Mesenteric fat pad (tissue), 1 donor: Measurements from ENCODE around the gene PIN1. TPM values are rescaled to one million over a fixed set of nuclear protein-coding genes. Genes with fewer than 3 reads are reported as not detected.

Experiments
- DNase-seq: peaks from one replicate; pipeline ENCODE4 v3.0.0-alpha.2; 2020; ENCODE audit warnings: low spot score
- total RNA-seq: library from RNA; stranded (reverse); fragmentation: NEBNext Ultra II Directional; extraction: Animal tissue kit (Norgen Biotek cat#: 25700); gene quantifications from one replicate; pipeline ENCODE4 v1.2.1, GENCODE V29; 2021
- donor health status: DM: yes; HTN: yes; CAD: no.

PIN1 gene
- total RNA-seq, 1 donor from 2014 or later: 52.0 TPM

DNA sequence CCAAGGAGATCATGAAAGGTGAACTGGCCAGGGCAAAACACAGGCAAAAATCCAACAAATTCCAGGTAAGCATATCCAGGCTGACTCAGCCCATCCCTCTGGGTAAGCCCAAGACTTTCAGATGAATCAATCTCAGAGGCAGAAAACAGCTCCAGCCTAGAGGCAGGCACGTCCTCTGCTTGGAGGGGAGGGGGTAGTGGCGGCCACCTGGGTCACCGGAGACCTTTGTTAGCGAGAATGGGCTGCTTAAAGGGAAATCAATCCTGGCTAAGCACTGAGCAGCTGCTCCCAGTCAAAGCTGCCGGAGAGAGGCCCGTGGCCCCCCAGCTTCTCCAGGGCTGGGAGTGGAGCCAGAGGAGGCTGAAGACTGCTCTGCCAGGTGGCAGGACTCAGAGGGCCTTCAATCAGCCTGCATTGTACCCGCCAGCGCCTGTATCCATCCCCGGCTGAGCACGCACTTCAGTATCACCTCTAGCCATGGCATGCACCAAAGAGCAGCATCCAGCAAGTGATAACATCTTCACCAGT, 48.2 kb downstream of the PIN1 start:
- no peak for DNase-seq

DNA sequence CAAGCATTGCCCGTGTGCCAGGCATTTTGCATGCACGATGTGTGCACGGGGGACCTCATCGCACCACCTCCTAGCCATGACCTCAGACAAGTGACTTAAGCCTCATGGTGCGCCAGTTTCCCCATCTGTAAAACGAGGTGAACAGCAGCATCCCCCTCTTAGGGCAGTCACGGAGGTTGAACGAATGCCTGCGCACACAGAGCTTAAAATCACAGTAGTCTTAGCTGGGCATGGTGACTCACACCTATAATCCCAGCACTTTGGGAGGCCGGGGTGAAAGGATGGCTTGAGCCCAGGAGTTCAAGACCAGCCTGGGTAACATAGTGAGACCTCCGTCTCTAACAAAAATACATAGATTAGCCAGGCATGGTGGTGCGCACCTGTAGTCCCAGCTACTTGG, 48.6 kb downstream of the PIN1 start:
- no peak for DNase-seq

DNA sequence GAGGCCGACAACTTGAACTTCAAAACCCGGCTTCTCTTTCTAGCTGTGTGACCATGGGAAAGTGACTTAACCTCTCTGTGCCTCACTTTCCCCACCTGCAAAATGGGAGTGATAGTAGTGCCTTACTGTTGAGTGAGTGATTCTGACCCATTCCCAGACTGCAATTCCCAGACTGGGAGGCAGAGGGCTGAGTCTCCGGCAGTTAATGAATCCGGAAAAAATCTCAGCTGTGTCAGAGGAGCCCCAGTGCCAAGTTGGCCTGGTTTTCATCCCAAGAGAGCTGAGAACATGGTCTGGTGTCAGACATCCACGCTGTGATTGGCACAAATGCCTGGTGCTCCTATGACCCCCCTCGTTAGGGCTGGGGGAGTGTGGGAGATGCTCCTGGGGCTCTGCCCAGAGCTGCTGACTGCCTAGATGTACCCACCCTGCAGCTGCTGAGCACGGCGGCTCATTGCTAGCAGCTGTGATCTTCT, 50.0 kb downstream of the PIN1 start:
- DNase-seq: no peak

DNA sequence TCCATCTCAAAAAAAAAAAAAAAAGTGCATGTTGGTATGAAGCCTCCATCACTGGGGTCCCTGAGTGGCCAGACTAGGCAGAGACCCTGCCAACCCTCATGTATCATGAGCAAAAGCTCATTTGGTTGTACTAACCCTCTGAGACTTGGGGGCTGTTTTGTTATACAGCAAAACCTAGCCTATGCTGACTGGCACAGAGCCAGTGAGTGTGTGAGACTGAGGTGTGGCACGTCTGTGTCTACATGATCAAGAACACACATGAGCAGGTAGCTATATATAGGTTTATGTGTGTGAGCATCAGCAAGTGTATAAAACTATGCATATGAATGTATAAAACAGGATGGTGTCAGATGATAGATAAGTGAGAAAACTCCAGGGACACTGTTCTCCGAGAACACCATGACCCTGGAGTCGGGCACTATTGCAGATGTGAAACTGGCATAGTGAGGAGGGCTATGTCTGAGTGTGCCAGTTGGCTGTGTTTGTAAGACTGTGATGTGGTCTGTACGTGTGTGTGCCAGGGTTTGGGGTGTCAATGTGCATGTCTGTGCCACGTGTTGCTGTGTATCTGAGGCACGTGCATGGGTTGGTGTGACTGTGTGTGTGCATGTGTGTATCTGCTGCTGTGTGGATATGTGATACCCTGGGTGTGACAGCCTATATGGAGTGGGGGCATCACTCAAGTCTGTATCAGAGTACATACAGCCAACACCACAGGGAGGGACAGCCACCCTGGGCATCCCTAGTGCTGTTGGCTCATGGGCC, 56.7 kb downstream of the PIN1 start:
- DNase-seq: no peak

Other genes with a start within 250 kb of the PIN1 start
- gene ZNF561, start 214.1 kb upstream of the PIN1 start, total RNA-seq: 21.3 TPM
- 29.6 TPM for gene ZNF562, start 160.2 kb upstream of the PIN1 start, total RNA-seq
- 8.8 TPM for gene ZNF846, start 66.6 kb upstream of the PIN1 start, total RNA-seq
- gene FBXL12, start 16.2 kb upstream of the PIN1 start, total RNA-seq: 23.0 TPM
- gene UBL5, start 7.4 kb upstream of the PIN1 start, total RNA-seq: 263 TPM
- 15.9 TPM for gene OLFM2, start 101.2 kb downstream of the PIN1 start, total RNA-seq
- gene COL5A3, start 175.2 kb downstream of the PIN1 start, total RNA-seq: 30.2 TPM
- gene RDH8, start 178.2 kb downstream of the PIN1 start, total RNA-seq: not detected